ENCODE measurements around the gene PRL.

Gene PRL

DNA sequence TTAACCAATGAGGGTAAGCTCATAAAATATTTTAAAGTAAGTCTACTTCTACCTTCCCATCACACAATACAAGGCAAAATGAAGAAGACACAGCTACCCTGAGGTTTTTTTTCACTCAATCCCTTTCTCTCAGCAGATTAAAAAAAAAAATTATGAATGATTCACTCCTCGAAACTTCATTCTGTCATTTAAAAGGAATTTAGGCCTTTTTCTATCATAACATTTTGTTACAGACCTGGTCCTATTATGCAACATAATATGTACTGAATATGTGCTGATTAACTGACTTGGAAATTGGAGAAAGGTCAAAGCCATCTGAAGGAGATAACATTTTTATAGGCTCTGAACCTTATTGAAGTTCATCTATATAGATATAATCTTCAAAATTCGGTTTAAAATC, 45.5 kb downstream of the PRL start:
- TF ChIP-seq, protein P1, sequence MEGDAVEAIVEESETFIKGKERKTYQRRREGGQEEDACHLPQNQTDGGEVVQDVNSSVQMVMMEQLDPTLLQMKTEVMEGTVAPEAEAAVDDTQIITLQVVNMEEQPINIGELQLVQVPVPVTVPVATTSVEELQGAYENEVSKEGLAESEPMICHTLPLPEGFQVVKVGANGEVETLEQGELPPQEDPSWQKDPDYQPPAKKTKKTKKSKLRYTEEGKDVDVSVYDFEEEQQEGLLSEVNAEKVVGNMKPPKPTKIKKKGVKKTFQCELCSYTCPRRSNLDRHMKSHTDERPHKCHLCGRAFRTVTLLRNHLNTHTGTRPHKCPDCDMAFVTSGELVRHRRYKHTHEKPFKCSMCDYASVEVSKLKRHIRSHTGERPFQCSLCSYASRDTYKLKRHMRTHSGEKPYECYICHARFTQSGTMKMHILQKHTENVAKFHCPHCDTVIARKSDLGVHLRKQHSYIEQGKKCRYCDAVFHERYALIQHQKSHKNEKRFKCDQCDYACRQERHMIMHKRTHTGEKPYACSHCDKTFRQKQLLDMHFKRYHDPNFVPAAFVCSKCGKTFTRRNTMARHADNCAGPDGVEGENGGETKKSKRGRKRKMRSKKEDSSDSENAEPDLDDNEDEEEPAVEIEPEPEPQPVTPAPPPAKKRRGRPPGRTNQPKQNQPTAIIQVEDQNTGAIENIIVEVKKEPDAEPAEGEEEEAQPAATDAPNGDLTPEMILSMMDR (IDR thresholded peaks at IDR 0.05; ENCODE audit: low read depth, low read length, missing control alignments) = no peak
- no peak for DNase-seq (ENCODE audit: low read depth)
- no peak overlapping the region for H3K4me3 ChIP-seq (ENCODE audit: low read depth, low read length)

DNA sequence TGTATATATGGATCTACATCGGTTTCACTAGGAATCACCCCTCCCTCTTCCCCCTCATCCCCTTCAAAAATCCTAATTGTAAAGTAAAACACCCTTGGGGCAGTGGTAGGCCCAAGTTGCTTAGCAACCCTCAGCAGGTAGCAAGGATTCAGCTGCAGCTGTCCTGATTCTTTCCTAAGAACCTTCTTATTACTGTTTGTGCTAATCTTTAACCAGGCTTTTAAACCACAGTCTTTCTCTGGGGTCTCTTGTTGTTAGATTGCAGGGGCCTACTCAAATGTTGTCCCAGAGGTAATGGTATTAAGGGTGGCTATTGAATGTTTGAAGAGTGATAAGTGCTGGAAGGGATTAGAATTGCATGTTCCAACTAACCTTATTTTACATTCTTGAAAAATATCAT, 46.4 kb downstream of the PRL start:
- no peak overlapping the region for H3K4me3 ChIP-seq (ENCODE audit: low read depth, low read length)
- no peak for DNase-seq (ENCODE audit: low read depth)
- TF ChIP-seq, protein P1 (IDR thresholded peaks at IDR 0.05; ENCODE audit: low read depth, low read length, missing control alignments) = no peak

DNA sequence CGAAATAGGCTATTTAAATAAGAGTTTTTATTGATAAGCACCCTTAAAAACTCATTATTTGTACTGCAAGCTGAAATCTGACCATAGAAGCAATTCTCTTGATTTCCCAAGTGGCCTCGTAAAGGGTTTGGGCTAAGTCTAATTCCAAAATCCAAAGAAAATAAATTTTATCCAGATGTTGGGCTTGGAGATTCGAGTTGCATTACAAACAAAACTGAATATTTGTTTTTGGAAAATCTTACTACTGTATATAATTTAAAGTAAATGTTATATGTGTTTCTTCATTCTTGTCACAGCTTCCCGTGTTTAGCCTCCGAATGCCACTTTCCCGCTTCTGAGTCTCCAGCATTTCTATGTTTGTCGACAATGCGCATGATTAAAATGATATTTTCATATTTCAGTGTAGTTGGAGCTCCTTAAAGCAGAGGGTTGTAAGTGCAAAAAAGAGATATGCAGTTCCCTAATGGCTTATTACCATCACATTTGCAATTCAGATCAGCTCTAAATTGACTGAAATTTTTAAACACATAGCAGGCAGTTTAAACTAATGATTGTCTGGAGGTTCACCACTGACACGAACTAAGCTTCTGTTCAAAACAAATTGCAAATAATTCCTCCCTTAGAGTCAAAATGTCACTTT, 47.0 kb downstream of the PRL start:
- H3K4me3 ChIP-seq (ENCODE audit: low read depth, low read length) = no peak overlapping the region
- no peak for DNase-seq (ENCODE audit: low read depth)
- TF ChIP-seq, protein P1 (IDR thresholded peaks at IDR 0.05; ENCODE audit: low read depth, low read length, missing control alignments) = no peak

DNA sequence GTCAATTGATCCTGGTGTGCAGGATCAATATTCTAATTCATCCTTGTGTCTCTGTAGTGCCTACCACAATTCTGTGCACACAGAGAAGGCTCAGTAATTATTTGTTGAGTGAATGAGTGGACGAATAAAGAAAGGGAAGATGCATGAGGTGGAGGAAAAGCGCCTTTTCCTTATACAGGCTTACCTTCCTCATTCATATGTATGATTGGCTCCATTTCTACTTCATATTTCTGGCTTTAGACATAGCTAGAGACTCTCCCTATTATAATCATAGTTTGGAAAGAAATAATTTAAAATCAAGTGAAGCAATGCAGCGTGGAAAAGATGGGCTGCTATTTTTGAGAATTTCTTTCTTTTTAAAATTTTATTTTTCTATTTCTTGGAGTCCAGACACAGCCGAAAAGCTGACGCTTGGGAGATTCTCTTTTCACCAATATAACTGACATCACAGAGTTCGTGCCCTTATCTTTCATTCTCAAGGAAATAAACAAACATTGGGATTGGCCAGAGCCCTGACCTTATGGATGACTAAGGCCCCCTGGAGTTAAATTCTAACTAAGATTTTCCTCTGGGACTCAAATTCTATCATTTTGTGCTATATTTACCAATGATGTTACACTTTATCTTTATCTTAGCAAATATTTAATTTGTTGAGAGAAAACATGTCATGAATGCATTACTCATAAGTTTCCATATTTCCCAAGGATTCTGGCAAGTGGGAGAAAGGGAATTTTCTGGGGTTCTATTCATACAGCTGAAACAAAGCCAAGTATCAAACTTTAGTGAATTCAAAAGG, 48.1 kb downstream of the PRL start:
- TF ChIP-seq, protein P1 (IDR thresholded peaks at IDR 0.05; ENCODE audit: low read depth, low read length, missing control alignments) = no peak
- DNase-seq (ENCODE audit: low read depth) = no peak
- H3K4me3 ChIP-seq (ENCODE audit: low read depth, low read length) = no peak overlapping the region

DNA sequence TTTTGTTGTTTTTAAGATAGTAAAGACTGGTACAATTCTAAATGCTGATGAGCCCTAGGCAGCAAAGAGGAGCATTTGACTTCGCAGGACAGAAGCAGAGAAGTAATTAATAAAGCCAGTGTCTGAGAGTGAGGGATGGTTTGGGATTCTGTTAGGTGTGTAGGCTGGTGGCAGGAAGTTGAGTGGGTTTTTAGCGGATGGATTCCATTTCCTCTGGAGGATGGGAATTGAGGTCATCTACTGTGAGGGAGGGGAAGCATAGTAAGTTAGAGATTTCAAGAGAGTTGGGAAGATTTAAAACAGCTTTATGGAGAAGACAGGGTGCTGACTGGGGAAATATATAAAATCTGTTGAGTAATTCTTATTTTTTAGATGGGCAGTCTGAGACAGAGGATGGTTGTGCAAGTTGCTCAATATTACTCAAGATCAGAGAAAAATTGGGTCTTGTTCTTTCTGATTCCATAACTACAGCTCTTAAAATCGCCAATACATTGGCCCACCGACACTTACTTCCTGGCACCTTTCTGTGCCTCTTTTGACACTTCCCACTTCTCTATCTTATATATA, 48.8 kb downstream of the PRL start:
- no peak for DNase-seq (ENCODE audit: low read depth)
- TF ChIP-seq, protein P1 (IDR thresholded peaks at IDR 0.05; ENCODE audit: low read depth, low read length, missing control alignments) = no peak

DNA sequence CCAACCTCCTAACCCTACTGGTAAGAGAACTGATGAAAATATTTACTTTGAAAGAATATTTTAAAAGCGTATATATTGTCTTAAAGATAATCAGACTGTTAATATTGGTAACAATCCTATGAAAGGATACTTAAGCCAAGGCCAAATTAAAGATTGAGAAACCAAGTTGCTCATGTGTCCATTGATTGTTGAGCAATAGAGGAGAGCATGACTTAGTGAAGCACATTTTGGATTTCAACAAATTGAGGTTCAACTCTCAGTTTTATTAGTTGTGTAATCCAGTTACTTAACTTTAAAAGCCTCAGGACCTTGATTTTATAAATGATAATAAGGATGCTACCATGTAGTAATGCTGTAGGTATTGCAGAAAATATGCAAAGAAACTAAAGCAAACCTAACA, 56.8 kb downstream of the PRL start:
- TF ChIP-seq, protein P1 (IDR thresholded peaks at IDR 0.05; ENCODE audit: low read depth, low read length, missing control alignments) = no peak
- H3K4me3 ChIP-seq (ENCODE audit: low read depth, low read length) = no peak overlapping the region
- DNase-seq (ENCODE audit: low read depth) = no peak

More for the DNA sequence above, 48.8 kb downstream of the PRL start:
- H3K4me3 ChIP-seq (ENCODE audit: low read depth, low read length) = no peak overlapping the region

Data from GM12864 (cell line).